ENCODE measurements around the gene EEF1B2. TPM values are rescaled to one million over a fixed set of nuclear protein-coding genes. Genes with fewer than 3 reads are reported as not detected.
"Not testable (repeated sequence)": the region's sequence is repeated elsewhere in the genome, so short reads cannot be mapped to it uniquely, and the experiment has no call there.

EEF1B2 gene
- total and polyA plus RNA-seq, 10 donors = 351 to 1,930 (median 556) TPM

DNA sequence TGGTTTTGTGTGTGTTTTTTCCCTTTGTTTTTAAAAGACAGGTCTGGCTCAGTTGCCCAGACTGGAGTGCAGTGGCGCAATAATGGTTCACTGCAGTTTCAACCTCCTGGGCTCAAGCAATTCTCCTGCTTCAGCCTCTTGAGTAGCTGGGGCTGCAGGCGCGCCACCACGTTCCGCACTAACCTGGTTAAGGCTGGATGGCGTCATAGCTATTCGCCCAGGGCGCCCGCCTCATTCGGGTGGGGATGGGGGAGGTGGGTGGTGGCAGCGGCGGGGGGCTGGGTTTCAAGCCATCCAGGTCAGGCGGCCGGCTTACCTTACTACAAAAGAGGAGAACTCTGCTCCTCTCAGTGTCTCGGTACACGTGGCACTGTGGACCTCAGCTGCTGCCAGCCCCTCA is 42.8 kb downstream of the EEF1B2 start:
- no peak for DNase-seq
- no peaks in the 10 kb centered on the region for H3K36me3 ChIP-seq
- no peak overlapping the region for H3K27ac ChIP-seq
- TF ChIP-seq POLR2A (IDR thresholded peaks at IDR 0.05) (no peak), POLR2AphosphoS5 (IDR thresholded peaks at IDR 0.05) (no peak)
- TF ChIP-seq, protein P1, sequence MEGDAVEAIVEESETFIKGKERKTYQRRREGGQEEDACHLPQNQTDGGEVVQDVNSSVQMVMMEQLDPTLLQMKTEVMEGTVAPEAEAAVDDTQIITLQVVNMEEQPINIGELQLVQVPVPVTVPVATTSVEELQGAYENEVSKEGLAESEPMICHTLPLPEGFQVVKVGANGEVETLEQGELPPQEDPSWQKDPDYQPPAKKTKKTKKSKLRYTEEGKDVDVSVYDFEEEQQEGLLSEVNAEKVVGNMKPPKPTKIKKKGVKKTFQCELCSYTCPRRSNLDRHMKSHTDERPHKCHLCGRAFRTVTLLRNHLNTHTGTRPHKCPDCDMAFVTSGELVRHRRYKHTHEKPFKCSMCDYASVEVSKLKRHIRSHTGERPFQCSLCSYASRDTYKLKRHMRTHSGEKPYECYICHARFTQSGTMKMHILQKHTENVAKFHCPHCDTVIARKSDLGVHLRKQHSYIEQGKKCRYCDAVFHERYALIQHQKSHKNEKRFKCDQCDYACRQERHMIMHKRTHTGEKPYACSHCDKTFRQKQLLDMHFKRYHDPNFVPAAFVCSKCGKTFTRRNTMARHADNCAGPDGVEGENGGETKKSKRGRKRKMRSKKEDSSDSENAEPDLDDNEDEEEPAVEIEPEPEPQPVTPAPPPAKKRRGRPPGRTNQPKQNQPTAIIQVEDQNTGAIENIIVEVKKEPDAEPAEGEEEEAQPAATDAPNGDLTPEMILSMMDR (IDR thresholded peaks at IDR 0.05 in 8 of 11, conservative IDR thresholded peaks at IDR 0.05 in 3 of 11) = no peak
- 86 to 90% (median 89%) methylated on average over 14 to 16 of the region's 16 CpGs for WGBS, 5 donors
- H3K4me3 ChIP-seq = no peak overlapping the region
- peaks cover 0 to 11% (median 0%) of the 10 kb centered on the region in 7 donors for H3K27me3 ChIP-seq (replicated peaks in 1 of 7)
- no peaks in the 10 kb centered on the region for H3K9me3 ChIP-seq
- no peaks in the 10 kb centered on the region for H3K4me1 ChIP-seq
- intact Hi-C loops (cut with DNase I; ENCODE audit: low total_unique reads) = no loop called here

DNA sequence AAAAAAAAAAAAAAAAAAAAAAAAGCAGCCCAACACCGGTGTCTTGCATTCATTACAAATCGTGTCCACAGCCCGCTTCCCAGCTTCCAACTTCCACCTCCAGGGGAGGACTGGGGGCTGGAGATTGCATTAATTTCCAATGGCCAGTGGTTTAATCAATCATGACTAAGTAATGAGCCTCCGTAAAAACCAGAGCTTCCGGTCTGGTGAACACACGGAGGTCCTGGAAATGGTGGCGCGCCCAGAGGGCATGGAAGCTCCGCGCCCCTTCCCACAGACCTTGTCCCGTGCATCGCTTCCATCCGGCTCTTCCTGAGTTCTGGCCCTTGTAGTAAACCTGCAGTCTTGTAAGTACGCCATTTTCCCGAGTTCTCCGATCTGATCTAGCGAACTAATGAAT is 43.6 kb downstream of the EEF1B2 start:
- intact Hi-C loops (cut with DNase I; ENCODE audit: low total_unique reads) = no loop called here
- DNase-seq = no peak
- WGBS, 5 donors = 96 to 97% (median 96%) methylated on average over 17 of the region's 17 CpGs
- Histone ChIP-seq H3K9me3 (no peaks in the 10 kb centered on the region), H3K4me1 (no peaks in the 10 kb centered on the region), H3K27me3 (replicated peaks in 1 of 7) (peaks cover 0 to 11% (median 0%) of the 10 kb centered on the region in 7 donors), H3K4me3 (no peak overlapping the region), H3K36me3 (no peaks in the 10 kb centered on the region), H3K27ac (no peak overlapping the region)
- TF ChIP-seq POLR2AphosphoS5 (IDR thresholded peaks at IDR 0.05) (no peak), POLR2A (IDR thresholded peaks at IDR 0.05) (no peak)
- TF ChIP-seq, protein P1 (IDR thresholded peaks at IDR 0.05 in 8 of 11, conservative IDR thresholded peaks at IDR 0.05 in 3 of 11) = no peak

DNA sequence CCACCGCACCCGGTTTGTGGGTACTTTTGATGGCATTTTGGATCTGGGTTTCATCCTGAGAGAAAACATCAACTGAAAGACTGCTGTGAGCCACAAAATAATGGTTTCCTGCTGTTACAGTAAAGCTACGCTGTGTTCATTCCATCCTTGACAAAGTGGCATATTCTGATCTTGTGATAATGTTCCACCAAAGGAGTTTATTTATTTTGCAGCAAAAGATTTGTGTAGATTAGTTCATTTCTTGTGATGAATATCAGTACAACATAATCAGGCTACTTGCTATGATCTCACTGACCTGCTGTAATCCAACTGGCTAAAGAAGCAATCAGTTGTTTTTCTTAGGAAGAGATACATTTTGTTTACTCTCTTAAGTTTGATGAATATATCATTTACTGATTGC is 45.0 kb downstream of the EEF1B2 start:
- H3K36me3 ChIP-seq = no peaks in the 10 kb centered on the region

DNA sequence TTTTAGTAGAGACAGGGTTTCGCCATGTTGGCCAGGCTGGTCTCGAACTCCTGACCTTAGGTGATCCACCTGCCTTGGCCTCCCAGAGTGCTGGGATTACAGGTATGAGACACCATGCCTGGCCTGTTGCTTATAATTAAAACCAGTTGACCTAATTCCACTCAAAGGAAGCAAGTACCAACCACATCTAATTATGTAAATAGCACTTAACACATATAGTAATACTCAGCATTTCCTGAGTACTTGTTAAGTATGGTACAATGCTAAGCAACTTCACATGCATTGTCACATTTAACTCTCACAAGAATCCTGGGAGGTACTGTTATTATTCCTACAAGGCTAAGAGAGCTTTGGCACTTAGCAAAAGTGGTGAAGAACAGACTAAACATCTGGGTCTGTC is 47.6 kb downstream of the EEF1B2 start:
- H3K9me3 ChIP-seq; H3K4me3 ChIP-seq; H3K36me3 ChIP-seq; DNase-seq; intact Hi-C loops (cut with DNase I; ENCODE audit: low total_unique reads); H3K4me1 ChIP-seq; H3K27me3 ChIP-seq (replicated peaks in 1 of 7); H3K27ac ChIP-seq: not testable (repeated sequence)
- 83 to 96% (median 95%) methylated on average over 2 of the region's 2 CpGs for WGBS, 5 donors

More for the DNA sequence above, 45.0 kb downstream of the EEF1B2 start:
- Histone ChIP-seq H3K27me3 (replicated peaks in 1 of 7) (peaks cover 0 to 4% (median 0%) of the 10 kb centered on the region in 7 donors), H3K4me1 (no peaks in the 10 kb centered on the region), H3K27ac (no peak overlapping the region), H3K4me3 (no peak overlapping the region), H3K9me3 (no peaks in the 10 kb centered on the region)
- intact Hi-C loops (cut with DNase I; ENCODE audit: low total_unique reads) = no loop called here
- DNase-seq = no peak
- TF ChIP-seq POLR2A (IDR thresholded peaks at IDR 0.05) = no peak
- no peak for TF ChIP-seq POLR2AphosphoS5 (IDR thresholded peaks at IDR 0.05)
- TF ChIP-seq, protein P1 (IDR thresholded peaks at IDR 0.05 in 8 of 11, conservative IDR thresholded peaks at IDR 0.05 in 3 of 11) = no peak
- WGBS, 5 donors = 57 to 84% (median 60%) methylated on average over 3 of the region's 3 CpGs

DNA sequence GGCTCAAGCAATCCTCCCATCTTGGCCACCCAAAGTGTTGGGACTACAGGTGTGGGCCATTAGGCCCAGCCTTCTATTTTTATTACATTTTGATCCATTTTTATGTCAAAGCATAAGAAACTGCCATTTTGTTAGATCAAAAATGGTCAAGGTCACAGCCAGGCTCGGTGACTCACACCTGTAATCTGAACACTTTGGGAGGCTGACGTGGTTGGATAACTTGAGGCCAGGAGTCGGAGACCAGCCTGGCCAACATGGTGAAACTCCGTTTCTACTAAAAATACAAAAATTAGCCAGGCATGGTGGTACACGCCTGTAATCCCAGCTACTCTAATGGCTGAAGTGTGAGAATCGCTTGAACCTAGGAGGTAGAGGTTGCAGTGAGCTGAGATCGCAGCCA is 49.2 kb downstream of the EEF1B2 start:
- Histone ChIP-seq H3K9me3 (no peaks in the 10 kb centered on the region), H3K4me1 (no peaks in the 10 kb centered on the region), H3K27ac (no peak overlapping the region), H3K27me3 (replicated peaks in 1 of 7) (no peaks in the 10 kb centered on the region), H3K4me3 (no peak overlapping the region), H3K36me3 (no peaks in the 10 kb centered on the region)
- no peak for DNase-seq
- 91 to 96% (median 94%) methylated on average over 7 of the region's 7 CpGs for WGBS, 5 donors
- intact Hi-C loops (cut with DNase I; ENCODE audit: low total_unique reads) = no loop called here
- TF ChIP-seq POLR2AphosphoS5 (IDR thresholded peaks at IDR 0.05) (no peak), POLR2A (IDR thresholded peaks at IDR 0.05) (no peak)
- TF ChIP-seq, protein P1 (IDR thresholded peaks at IDR 0.05 in 8 of 11, conservative IDR thresholded peaks at IDR 0.05 in 3 of 11) = no peak
